Measurements from ENCODE around the gene MUL1.
"Not testable (repeated sequence)": the region's sequence is repeated elsewhere in the genome, so short reads cannot be mapped to it uniquely, and the experiment has no call there.

The MUL1 gene

DNA sequence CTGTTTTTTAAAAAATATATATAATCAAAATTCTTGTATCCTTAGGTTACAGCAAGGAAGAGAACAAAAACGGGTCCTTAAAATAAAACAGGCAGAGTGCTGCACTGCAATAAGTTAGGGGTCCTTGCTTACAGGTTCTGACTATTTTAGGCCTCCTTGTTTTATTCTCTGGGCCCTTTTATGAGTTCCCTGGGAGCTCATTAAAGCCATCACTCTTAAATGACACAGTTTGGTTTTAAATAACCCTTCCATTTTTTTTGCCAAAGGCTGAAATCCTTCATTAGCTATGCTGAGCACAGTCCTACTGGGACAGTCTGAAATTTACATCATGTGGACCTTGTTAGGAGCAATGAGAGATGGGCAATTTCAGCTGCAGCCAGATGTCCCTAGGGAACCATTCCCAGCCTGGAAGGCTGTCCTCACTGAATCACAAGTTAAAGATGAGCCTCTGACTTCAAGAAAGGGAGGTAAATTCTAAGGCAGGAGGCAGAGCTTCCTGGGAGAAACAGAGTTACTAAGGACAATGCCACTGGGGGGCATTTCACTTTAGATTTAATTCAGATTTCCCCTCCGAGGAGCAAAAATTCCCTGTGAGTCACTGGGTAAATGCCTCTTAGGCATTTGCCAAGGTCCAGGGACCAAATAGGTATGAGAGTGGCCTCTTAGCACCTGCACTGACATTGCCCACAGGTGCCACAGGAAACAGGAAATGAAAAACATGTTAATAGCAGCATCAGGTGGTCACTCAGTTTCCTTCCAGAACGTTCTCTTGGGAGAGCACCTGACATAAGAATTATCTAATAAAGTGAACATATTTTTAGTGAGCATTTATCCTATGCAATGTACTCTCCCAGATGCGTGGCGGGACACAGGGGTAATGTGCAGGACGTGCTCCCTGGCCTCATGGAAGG lies 3.8 kb upstream of the MUL1 start:
- DNase-seq = no peak

DNA sequence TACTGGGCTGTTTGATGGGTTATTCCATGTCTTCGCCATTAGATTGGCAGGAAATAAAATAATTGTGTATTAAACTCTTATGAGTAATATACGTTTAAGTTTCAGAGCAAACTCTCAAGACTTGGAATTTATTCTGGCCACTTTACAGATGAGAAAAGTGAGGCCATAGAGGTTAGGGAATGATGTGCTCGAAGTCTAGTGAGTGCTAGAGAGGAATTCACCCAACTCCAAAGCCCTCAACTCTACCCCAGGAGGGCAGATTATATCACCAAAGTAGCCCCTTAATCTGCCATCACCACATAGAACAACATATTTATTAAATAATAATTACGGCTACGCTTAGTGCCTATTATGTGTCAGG lies 440 bp upstream of the MUL1 start:
- no peak for DNase-seq

DNA sequence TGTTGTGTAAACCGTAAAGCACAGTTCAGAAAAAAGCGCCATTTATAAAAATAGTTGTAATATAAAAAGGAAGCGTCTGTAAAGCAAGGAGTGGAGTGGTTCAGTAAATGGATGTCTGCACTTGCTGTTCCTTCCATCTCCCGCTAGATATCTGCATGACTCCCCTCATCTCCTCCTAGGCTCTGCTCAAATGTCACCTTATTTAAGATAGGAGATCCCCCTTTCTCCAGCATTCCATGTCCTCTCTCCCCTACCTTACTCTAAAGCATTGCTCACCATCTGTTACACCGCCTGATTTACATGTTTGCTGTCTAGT lies 745 bp downstream of the MUL1 start:
- no peak for DNase-seq

DNA sequence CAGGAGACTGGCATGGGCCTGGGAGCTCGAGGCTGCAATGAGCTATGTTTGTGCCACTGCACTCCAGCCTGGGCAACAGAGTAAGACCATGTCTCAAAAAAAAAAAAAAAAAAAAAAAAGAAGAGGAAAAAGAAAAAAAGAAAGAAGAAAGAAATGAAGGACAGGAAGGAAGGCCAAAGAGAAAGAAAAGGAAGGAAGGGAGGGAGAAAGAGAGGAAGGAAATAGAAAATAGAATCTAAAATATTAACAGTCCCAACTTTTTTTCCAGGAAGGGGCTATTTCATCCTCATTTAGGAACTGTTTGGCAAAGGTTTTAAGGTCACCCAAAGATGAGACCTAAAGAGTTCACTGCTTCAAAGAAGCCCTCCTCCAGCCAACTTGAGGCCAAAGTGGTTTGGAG lies 2.5 kb downstream of the MUL1 start:
- no peak for DNase-seq

DNA sequence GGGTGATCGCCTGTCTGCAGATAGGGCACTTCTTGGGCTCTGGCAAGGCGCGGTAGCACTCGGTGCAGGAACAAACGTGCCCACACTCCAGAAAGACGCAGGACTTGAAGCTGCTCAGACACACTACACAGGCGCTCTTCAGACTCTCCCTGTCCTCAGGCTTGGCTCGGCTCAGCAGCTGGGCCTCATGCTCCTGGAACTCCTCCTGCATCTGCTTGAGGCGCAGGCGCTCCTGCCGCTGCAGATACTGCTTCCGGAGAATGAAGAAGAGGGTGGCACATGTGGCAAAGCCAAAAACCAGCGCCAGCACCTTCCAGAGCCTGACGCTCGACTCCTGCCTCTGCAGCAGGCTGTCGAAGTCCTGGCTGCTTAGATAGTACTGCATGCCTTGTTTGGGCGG lies 7.2 kb downstream of the MUL1 start:
- DNase-seq = no peak

DNA sequence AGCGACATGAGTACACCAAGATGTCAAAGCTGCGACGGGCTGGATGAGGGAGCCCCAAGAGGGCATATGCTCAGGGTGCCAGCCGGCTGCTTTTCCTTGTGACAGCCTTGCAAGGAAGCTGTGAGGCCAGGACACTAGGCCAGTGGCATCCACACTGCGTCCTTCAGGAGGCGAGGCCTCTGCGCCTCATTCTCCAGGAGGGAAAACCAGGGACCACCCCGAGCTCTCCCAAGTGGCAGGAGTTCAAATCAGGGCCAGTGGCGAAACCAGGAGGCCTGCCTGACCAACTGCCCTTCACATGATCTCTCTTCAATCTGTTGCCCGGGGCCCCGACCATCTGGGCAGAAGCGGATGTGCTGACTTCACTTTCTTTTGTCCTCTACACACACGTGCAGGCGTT lies 8.2 kb downstream of the MUL1 start:
- DNase-seq = no peak

DNA sequence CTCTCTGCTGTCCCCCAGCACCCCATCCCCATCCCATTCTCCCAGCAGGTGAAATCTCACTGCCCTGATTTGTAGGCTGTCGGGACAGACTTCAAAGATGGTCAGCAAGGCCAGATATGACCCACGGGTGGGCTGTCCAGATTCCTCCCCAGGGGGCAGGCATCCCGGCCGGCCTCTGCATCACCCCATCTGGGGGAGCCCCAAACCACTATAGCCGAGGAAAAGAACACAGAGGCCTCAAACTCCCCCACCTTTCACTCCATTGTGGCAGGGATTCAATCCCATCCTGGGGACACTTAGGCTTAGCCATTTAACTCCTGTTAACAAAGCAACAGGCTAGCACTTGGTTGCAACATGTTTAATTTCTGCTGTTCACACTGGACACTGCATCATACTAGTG lies 8.8 kb downstream of the MUL1 start:
- no peak for DNase-seq

DNA sequence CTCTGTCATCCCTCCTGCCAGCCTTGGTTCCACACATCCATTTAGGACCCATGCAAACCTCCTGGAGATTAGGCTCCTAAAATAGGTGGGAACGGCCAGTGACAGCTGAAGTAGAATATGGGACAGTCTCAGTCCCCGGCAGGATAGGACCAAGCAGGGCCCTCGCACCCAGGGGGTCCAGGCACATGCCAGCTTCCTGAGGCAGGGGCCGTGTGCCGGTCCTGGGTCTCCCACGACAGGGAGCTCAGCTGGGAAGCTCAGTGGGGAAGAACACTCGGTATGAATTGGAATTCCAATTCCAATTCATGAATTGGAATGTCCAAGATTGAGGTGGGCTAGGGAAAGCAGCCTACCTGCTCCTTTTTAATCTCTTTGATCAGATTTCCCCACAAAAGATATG lies 9.8 kb downstream of the MUL1 start:
- no peak for DNase-seq

DNA sequence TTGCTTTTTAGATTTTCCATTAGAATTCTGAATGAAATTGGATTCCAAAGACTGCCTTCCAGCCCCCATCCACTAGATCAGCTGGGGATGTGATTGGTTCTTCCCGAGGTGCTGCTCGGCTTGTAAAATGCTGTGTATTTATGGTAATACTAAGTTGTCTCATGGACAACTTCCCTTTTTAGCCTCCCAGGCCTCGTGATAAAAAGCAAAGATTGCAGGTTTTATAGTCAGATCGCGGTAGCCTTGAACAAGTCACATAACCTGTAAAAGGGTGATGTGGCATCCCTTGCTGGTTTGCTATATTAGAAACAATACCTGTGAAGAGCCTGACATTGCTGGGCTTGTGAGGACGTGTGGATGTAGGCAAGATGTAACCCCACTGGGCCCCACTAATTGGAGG lies 10.4 kb downstream of the MUL1 start:
- no peak for DNase-seq

DNA sequence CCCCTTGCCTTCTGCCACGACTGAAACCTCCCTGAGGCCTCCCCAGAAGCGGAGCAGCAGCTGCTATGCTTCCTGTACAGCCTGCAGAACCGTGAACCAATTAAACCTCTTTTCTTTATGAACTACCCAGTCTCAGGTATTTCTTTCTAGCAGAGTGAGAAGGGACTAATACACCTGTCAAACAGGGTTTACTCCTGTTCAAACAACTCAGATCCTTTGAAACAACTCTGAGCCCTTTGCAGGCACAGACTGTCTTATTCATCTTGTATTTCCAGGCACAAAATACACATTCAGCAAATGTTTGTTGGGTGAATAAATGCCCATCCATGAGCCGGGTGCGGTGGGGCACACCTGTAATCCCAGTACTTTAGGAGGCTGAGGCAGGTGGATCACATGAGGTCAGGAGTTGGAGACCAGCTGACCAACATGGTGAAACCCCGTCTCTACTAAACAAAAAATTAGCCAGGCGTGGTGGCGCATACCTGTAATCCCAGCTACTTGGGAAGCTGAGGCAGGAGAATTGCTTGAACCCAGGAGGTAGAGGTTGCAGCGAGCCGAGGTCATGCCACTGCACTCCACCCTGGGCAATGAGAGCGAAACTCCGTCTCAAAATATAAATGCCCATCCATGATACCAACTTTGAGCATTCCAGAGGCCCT lies 11.1 kb downstream of the MUL1 start:
- not testable (repeated sequence) for DNase-seq

DNA sequence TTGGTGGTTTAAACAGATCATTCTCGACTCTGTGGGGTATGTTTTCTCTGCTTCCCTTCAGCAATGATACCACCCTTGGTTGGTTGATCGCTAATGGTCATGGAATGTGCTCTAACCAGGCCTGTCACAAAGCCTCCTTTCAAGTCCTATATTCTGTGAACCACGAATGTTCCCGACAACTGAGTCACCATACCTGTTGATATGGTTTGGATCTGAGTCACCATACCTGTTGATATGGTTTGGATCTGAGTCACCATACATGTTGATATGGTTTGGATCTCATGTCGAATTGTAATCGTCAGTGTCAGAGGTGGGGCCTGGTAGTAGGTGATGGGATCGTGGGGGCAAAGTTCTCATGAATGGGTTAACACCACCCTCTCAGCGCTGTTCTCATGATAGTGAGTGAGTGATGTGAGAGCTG lies 11.7 kb downstream of the MUL1 start:
- DNase-seq = no peak

DNA sequence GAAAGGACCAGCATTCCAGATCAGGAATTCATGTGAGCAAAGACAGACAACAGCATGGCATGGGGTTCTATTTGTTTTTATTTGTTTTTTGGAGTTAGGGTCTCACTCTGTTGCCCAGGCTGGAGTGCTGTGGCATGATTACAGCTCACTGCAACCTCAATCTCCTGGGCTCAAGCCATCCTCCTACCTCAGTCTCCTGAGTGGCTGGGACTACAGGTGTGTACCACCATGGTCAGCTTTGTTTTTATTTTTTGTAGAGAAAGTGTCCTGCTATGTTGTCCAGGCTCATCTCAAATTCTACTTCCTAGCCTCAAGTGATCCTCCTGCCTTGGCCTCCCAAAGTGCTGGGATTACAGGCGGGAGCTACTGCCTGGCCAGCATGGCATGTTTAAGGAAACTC lies 12.3 kb downstream of the MUL1 start:
- DNase-seq = no peak

DNA sequence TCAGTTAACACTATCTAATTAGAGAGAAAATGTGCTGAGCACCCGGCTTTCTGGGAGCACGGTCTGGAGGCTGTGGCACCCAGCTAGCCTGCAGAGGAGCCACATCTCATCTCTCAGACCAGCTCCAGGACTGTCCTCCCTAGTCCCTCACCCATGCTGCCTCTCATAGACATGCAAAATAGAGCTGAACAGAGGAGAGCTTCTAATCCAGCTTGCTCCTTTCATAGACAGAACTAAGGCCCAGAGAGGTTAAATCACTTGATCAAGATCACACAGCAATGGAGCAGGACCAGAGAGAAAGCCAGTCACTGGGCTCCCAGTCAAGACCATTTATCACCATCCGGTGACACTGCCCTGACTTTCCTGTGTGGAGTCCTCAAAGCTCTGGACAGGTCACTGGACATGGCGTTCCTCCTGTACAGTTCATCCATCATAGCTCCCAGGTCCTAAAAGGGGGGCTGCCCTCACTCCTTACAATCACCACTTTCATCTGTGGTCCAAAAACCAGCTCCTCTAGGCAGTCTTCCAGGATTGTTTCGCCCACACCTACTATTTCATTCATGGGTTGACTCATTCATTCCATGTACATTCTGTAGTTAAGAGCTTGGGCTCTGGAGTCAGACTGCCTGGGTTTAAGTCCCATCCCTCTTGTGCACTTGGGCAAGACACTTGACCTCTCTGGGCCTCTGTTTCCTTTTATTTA lies 13.2 kb downstream of the MUL1 start:
- no peak for DNase-seq

DNA sequence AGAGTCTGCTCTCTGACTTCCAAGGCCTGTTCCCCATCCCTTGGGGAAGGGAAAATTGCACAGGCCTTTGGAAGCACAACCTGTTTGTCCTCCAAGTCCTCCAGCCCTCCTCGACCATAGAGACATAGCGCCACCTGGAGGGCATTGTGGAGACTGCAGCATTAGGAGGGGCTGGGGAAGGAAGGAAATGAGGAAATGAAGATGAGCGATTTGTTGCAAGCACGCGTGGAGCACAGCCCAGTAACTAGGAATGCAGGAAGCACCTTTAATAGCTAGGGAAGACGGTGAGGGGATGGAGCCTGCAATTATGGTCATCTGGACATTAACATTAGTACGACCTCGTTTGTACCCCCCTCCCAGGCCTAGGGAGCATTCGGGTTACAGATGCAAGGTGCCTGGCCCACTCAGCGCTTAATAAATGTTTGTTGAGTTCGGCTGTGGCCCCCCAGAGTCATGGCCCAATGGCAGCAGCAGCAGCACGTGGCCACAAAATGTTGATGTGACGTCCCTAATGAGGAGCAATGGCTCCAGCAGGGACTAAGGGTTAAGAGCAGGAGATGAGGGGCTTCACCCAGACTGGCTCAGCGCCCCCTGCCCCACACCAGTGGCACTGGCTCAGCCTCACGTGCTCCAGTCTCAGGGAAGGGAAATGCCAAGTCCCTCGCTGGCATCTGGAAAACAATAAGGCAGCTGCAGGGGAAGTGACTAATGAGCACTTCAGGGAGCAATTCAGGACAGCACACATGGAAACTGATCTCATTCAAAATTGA lies 13.9 kb downstream of the MUL1 start:
- DNase-seq = peak; percentile 80

DNA sequence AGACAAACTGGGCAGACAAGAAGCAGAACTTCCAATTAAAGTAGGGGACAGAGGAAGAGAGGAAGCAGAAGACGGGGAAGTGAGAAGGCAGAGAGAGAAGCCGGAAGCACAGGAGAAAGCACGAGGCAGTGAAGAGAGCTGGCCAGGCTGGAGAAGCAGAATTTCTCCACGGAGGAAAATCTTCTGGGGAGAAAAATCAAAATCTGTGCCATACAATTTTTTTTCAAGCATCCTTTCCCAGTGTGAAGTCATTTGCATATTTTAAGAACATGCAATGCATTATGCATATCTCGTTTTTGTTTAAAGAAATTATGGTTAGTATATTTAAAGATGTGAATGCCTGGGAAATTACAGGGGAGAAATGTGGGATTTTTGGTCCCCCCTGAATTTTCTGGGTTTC lies 14.6 kb downstream of the MUL1 start:
- no peak for DNase-seq

DNA sequence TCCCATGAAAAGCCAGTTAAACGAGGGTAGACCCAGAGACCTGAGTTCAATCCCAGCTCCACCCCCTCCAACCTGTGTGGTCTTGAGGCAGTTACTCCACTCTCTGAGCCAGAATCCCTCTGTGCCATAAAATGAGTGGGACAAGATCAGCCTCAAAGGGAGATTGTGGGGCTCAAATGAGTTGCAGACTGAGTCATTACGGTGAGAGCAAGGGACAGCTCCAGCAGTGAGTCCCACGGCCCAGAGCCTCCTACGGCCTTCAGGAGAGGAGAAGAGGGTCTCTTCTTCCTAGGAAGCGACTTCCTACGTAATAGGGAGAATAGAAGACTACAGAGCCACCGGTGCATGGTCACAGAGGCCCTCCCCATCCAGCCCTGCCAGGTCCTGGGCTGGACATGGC lies 15.2 kb downstream of the MUL1 start:
- no peak for DNase-seq

DNA sequence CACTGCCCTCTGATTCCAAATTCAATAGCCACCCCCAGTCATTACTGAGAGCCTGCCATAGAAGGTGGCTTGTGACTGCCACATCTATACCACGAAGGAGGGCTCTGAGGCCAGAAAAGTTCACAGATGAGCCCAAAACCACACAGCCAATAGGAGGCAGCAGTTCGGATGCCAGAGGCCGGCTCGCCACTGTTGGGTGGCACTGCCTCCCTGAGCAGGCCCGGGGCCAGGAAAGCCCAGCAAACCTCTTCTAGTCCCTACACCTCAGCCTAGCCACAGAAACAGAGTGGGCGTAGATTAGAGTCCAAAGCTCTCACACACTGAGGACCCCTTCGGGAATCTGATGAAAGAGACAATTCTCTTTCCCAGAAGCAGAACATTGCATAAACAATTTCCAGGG lies 16.1 kb downstream of the MUL1 start:
- DNase-seq = no peak

DNA sequence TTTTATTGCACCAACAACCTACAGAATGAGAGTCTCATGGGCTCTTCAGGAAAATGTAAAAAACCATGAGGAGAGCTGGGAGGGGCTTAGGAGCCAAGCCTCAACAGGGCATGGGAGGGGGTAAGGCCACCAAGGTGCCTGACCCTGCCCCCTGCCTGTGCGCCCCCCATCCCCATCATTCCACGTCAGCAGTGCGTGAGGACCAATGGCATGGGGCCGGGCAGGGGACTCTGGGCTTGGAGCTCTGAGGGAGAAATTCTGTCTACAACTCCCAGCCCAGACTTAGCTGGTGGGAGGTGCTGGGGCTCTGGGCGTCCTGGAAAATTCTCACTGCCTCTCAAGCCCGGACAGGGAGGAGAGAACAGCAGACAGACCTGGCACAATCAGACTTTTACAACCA lies 16.8 kb downstream of the MUL1 start:
- DNase-seq = no peak

DNA sequence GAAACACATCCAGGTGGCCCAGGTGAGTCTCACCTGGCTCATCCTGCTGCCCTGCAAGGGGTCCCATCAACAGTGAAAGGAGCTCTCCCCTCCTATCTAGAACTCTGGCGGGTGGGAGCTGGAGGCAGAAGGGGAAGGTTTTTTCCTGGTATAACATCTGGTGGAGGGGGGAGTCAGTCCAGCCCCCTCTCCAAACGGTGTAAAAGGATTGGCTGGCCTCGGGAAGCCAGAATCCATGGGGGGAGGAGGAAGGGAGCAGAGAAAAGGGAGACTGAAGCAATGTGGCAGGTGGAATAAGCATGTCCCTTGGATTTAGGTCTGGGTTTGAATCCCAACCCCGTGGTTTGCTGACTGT lies 20.7 kb downstream of the MUL1 start:
- DNase-seq = no peak

DNA sequence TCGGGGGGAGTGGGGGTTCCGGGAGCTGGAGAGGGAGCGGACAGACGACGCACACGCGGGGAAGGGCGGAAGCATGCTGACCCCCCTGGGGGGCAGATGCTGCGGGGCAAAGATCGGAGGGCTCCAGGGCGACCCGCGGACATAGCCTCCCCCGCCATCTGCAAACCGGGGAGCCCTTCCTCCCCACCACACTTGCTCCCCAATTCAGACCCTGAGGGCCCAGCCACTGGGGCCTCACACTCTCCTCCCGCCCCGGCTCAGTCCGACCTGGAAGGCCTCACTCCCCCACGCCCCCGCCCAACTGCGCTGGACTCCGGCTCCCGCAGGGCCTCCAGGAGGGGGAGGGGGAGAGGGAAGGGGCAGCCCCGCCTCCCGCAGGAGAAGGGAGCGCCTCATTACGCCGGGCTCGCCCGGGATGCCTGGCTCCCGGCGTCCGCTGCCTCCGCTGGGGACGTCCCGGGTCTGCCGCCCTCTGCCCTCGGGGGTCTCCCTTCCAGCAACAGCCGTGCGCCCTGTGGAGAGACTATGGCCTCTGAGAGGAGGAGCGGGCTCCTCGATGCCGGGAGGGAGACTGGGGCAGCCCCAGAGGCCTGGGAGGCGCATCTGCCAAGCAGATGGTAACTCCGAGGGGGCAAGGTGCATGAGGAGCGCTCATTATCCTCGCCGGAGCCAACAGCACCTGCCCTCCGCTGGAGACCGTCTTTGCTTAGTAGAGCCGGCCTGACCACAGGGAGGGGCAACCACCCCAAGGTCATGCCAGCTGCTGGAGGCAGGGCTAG lies 21.3 kb downstream of the MUL1 start:
- DNase-seq = peak; percentile 67

DNA sequence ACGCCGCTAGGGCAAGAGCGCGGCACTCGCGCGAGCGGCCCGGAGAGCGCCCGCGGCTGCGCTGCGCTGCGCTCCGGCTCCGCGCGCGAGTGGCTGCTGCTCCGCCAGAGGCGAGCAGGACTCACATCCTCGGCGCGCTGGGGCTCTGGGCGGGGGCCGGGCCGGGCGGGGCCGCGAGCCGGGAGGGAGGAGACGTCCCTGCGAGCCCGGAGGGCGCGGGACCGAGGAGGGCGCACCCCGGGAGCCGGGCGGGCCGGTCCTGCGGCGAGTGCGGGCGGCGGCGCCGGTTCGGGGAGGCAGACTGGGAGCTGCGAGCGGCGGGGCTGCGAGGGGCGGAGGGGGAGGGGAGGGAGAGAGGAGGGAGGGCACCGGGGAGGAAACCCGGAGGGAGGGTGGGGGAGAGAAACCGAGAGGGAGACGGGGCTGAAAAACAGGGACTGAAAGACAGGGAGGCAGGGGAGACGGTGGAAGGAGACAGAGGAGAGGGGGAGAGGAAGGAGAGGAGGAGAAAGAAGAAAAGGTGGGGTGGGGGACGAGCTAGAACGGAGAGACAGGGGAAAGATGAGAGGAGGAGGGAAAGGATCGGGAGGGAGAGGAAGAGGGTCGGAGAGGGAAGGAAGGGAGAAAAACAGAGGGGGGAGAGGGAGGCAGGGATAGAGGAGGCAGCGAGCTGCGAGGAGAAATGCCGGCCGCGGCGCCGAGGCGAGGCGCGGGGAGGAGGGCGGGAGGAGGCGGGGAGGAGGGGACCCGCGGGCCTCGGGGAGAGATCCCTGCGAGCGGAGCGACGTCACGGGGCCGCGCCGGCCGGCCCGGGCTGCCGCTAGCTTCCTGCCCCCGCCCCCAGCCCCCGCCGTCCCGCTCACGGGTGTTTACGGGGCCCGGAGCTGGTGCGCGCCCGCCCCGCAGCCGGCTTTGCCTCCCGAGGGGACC lies 22.2 kb downstream of the MUL1 start, which contains the start of gene CAMK2N1:
TSS of gene CAMK2N1 (minus strand) at position 684 of the 930 bp plus-strand sequence. CDS start 831 bp downstream, outside the sequence.
- peak; percentile 64 for DNase-seq

Data from left hindlimb (tissue), 1 donor.